Mesenteric fat pad (tissue), 1 donor: ENCODE measurements around the gene ADGRL2. TPM values are rescaled to one million over a fixed set of nuclear protein-coding genes. Genes with fewer than 3 reads are reported as not detected.
"Not testable (repeated sequence)": the region's sequence is repeated elsewhere in the genome, so short reads cannot be mapped to it uniquely, and the experiment has no call there.

Experiments
- DNase-seq: peaks from one replicate; pipeline ENCODE4 v3.0.0-alpha.2; 2020; ENCODE audit warnings: low spot score
- total RNA-seq: library from RNA; stranded (reverse); fragmentation: NEBNext Ultra II Directional; extraction: Animal tissue kit (Norgen Biotek cat#: 25700); gene quantifications from one replicate; pipeline ENCODE4 v1.2.1, GENCODE V29; 2021
- donor health status: DM: yes; HTN: yes; CAD: no.

Gene ADGRL2
- total RNA-seq, 1 donor from 2014 or later: 37.1 TPM

GRCh38 chr1:81847063-81847462 is 46.3 kb downstream of the ADGRL2 start:
- no peak for DNase-seq

- no peak for DNase-seq
Observed at GRCh38 chr1:81848880-81849682, 48.3 kb downstream of the ADGRL2 start.

GRCh38 chr1:81850031-81850430 is 49.3 kb downstream of the ADGRL2 start:
- no peak for DNase-seq

- DNase-seq: no peak
Observed at GRCh38 chr1:81850495-81850894, 49.8 kb downstream of the ADGRL2 start.

- DNase-seq: no peak
Observed at GRCh38 chr1:81851217-81851616, 50.5 kb downstream of the ADGRL2 start.

- no peak for DNase-seq
Observed at GRCh38 chr1:81852961-81853360, 52.2 kb downstream of the ADGRL2 start.

GRCh38 chr1:81867235-81867634 is 66.5 kb downstream of the ADGRL2 start:
- DNase-seq: no peak

GRCh38 chr1:81869307-81869706 is 68.6 kb downstream of the ADGRL2 start:
- no peak for DNase-seq

GRCh38 chr1:81871091-81871490 is 70.4 kb downstream of the ADGRL2 start:
- DNase-seq: not testable (repeated sequence)

- no peak for DNase-seq
Observed at GRCh38 chr1:81873946-81874345, 73.2 kb downstream of the ADGRL2 start.

GRCh38 chr1:81874461-81874860 is 73.7 kb downstream of the ADGRL2 start:
- DNase-seq: no peak

GRCh38 chr1:81874940-81875339 is 74.2 kb downstream of the ADGRL2 start:
- DNase-seq: no peak

GRCh38 chr1:81876901-81877733 is 76.4 kb downstream of the ADGRL2 start:
- no peak for DNase-seq

GRCh38 chr1:81877940-81878339 is 77.2 kb downstream of the ADGRL2 start:
- no peak for DNase-seq

- DNase-seq: no peak
Observed at GRCh38 chr1:81878538-81878937, 77.8 kb downstream of the ADGRL2 start.

GRCh38 chr1:81880781-81881180 is 80.0 kb downstream of the ADGRL2 start:
- DNase-seq: no peak

GRCh38 chr1:81885291-81885690 is 84.6 kb downstream of the ADGRL2 start:
- DNase-seq: no peak

- DNase-seq: not testable (repeated sequence)
Observed at GRCh38 chr1:81886292-81886691, 85.6 kb downstream of the ADGRL2 start.

GRCh38 chr1:81887421-81888144 is 86.8 kb downstream of the ADGRL2 start:
- no peak for DNase-seq

- no peak for DNase-seq
Observed at GRCh38 chr1:81889166-81889565, 88.4 kb downstream of the ADGRL2 start.

GRCh38 chr1:81894867-81895266 is 94.1 kb downstream of the ADGRL2 start:
- DNase-seq: no peak
